Activated gamma-delta T cell treated with Interleukin-2 at 50 U/mL for 16 hours (primary cell): ENCODE data around the gene ITPR3.
"Not testable (repeated sequence)": the region's sequence is repeated elsewhere in the genome, so short reads cannot be mapped to it uniquely, and the experiment has no call there.

Source experiments
- DNase-seq: peaks from one replicate; pipeline ENCODE4 v3.0.0-alpha.2; 2020

The ITPR3 gene

DNA sequence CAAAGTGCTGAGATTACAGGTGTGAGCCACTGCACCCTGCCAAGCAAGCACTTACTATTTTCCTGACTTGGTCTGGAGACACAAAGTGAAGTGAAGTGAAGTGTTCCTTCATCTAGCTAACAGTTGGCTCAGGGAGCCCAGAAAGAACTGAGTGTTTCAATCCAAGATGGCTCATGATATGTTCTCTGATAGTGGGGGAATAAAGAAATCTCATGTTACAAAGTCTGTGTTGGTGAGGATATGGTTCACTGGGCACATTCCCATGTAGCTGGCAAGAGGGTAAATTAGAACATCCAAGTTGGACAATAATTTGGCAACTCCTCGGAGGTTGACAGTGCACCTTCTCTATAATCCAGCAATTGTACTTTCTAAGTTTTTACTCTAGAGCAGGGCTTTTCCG is 5.0 kb upstream of the ITPR3 start:
- no peak for DNase-seq

DNA sequence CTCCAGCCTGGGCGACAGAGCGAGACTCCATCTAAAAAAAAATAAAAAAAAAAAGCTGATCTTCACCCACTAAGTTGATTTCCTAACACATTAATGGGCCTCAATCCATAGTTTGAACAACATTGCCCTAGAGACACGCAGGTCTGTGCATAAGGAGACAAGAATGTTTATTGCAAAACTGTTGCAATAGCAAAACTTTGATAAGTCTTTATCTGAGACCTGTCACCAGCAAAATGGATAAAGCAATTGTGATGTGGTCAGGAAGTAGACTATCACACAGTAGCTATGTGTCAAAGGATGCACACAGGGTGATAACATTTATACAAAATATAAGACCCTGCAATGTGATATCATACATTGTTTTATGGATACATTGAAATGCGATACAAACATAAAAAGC is 4.2 kb upstream of the ITPR3 start:
- DNase-seq, result no peak

DNA sequence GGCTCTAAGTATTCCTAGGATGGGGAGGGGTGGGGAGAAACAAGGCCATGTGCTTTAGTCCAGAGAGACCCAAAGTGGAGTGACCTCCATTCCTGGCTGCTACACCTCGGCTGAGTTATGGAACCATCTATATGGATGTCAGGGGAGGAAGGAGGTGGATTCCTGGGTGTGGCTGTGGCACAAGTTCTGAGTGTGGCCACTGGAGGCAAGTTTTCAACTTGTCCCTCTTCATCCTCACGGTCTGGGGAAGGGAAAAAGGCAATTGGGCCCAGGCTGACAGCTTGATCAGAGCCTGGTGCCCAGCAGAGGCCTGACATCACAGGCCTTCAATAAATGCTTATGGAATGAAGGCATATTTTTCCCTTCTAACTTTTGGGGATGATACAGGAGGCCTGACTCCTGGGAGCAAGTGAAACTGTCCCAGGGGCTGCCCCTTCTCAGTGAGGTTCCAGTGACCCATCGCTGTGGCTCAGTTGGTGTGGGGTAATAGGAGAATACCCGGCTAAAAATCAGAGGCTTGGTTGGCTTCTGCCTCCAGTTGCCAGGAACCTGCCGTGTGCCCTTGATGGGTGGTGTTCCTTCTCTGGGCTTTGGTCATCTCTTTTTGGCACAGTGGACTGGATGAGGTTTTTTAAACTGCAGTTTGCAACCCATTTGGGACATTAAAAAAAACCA is 1.8 kb upstream of the ITPR3 start:
- DNase-seq, result no peak

DNA sequence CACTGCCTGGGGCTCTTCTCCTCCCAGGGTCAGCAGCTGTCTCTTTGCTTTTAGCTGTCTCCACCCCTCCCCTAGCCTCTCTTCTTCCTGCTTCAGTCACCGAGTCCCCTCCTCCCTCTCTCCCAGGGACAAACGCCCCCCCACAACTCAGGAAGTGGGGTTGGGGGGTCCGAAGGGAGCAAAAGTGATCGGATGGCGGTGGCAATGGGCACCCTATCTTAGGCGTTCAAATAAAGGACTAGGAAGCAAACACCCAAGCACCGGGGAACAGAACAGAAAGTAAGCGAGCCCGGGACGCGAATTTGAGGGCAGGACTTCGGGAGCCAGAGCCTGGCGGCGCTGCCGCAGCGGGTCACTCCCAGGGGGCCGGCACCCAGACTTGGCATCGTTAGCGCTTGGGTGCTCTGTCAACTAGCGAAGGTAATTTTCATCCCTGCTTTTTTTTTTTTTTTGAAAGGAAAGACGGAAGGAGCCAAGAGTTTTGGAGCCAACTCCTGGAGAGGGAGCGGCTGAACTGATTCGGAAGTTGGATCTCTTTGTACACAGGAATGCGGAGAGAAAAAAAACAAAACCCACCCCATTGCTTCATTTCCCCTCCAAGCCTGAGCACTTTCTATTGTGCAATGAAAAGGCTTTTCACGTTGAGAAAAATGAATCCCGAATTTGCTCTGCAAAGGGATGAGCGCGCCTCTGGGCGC is 815 bp upstream of the ITPR3 start:
- DNase-seq, result peak; percentile 26

DNA sequence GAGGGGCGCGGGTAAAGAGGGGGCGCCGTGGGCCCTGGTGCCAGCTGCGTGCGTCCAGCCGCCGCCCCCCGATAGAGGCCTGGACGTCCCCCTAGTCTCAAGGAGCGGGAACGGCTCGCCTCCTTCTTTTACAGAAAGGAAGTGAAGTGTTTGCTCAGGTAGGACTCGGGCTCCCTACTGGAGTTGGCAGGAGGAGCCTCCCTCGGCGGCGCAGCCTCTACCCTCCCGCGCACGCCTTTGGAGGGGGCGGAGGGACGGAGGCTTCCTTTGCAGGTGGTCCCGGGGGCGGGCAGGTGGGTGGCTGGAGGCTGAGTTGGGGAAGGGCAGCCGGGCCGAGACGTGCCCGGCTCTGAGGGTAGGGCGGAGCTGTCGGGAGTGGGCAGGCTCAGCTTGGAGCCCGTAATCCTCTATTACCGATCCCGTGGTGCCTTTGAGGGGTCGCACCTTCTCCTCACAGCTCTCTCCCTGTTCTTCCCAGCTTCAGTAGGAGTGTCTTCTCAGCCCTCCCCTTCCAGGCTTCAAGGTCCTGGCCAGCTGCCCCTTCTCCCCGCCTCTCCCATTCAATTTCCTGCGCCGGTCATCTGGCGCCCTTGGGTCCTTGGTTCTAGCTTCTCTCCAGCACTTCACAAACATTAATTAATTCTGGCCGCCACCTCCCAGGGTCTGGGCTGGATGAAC is 728 bp downstream of the ITPR3 start:
- DNase-seq, result peak; percentile 20

DNA sequence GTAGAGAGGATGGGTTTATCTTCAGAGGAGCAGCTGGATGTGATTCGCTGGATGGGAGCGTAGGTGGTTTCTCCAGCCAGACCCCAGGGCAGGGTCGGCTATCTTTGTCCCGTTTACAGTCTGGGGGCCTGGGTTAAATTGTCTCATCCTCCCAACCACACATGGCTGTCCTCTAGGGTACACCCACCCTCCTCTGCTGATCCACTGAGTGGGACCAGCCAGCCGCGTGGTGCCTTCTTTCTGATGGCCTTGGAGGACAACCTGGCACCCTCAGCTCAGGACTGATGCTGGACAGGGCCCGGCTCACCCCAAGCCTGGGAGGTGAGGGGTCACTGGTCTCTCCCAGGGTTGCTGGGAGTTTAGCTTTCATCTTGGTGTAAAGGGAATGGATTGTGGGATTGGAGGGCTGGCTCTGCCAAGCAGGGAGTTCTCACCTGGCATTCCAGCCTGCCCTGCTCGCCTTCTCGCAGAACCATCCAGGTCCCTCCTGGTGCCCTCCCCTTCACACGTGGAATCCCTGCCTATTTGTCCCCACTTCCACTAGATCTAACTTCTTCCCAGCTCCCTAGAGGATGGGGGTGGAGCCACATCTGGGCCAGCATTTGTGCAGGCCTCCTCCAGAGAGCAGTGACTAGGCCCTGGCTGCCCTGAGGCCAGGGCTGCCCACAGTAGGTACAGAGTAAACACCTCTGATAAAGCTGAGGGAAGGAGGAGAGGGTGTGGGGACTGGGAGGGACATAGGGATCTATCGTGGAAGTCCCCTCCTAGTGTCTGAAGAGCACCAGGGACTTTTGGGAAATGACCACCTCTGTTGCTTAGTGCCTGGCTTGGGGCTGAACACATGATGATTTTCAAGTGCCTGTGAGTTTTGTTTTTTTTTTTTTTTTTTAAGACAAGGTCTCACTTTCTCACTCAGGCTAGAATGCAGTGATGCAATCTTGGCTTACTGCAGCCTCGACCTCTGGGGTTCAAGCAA is 1.6 kb downstream of the ITPR3 start:
- no peak for DNase-seq

DNA sequence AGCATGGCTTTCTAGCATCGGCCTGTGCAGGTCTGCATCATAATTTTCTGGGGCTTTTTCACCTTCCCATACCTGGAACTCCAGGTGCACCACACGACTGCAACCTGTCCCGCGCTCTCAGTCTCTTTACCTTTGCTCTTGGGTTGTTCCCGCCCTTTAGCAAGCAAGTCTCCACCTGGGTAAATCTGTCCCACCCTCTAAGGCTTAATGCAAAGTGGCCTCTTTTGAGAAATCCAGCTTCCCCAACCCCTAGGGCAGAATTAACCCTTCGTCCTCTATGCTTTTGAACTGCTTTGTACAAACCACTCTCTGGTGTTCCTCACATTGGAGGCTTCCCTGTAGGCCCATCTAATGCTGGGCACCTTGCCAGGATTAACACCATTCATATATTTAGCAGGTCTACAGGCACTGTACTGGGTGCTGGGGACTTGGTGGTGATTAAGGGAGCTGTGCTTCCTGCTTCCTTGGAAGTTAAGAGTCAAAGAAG is 2.8 kb downstream of the ITPR3 start:
- DNase-seq, result no peak

DNA sequence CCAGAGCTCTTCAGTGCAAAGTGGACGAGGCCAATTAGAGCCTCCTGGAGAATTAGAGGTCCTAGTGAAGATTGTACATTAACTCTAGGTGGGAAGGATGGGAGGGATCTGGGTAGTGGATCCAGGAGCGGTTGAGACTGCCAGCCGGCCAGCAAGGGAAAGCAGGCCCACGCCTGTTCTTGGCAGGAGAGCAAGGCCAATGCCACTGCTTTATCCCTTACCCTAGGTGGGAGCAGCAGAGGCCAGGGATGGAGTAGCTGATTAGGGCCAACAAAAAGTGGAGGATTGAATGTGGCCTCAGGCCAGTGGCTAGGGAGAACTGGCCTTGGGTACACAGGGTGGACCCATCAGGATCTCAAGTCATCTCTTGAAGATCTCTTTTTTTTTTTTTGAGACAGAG is 3.7 kb downstream of the ITPR3 start:
- no peak for DNase-seq

DNA sequence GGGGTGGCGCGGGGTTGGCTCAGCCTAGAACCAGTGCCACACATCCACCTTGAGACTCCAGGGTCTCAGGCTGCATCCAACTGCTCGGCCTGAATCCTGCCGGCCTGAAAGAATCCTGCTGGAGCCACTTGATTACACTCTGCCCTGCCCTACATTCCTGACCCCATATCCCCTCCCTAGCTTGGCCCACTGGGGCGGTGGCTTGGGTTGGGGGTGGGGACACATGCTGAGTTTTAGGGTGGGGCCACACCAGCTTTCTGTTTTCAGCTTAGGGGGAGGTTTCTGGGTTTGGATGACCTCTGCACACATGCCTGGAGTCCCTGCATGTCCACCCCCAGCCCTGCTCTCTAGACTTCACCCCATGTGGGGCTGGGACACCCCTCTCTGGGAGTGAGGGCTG is 6.8 kb downstream of the ITPR3 start:
- no peak for DNase-seq

DNA sequence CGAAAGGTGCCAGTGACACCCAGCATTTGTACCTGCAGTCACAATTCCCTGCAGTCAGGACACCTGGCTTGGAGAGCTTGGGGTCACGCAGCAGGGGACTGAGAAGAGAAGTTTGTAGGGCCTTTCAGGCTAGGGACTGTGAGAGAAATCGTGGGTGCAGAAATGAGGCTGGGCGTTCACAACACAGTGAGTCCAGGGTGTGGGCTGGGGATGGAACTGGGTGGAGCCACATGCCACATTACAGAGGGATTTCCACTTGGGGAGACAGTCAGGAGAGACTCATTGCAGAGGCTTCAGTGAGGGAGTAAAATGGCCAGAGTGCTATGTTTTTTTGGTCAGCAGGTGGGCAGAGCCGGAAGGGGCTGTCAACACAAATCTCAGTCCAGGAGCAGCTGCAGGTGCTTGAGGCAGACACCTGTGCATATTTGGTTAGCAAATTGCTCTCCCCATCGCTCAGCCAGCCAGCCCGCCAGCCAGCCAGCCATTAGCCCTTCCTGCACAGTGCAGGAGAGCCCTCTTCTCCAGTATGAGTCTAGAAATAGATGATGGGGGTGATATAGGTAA is 7.4 kb downstream of the ITPR3 start:
- no peak for DNase-seq

DNA sequence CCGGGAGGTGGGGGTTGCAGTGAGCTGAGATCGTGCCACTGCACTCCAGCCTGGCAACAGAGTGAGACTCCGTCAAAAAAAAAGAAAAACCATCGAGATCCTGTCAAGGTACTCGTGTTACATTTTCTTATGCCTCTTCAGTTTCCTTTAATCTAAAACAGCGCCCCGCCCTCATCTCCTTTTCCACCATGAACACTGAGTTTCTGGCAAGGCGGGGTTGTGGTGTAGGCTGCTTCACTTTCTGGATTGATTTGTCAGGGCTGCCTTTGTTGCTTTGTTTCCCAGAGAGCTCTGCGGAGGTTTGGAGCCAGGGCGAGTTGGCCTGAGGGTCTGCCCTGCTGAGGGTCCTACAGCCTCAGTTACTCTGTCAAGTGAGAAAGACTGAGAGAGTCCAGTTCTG is 8.9 kb downstream of the ITPR3 start:
- DNase-seq, result no peak

DNA sequence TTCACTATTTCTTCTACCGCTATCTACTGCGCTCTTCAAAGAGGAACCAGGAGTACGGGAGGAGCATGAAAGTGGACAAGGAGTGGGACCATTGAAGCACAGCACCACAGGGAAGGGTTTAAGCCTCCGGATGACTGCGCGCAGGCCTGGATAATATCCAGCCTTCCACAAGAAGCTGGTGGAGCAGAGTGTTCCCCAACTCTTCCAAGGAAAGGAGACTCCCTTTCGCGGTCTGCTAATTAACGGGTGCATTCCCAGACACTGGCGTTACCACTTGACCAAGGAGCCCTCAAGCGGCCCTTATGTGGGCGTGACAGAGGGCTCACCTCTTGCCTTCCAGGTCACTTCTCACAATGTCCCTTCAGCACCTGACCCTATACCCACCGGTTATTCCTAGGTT is 10.4 kb downstream of the ITPR3 start:
- DNase-seq, result not testable (repeated sequence)

DNA sequence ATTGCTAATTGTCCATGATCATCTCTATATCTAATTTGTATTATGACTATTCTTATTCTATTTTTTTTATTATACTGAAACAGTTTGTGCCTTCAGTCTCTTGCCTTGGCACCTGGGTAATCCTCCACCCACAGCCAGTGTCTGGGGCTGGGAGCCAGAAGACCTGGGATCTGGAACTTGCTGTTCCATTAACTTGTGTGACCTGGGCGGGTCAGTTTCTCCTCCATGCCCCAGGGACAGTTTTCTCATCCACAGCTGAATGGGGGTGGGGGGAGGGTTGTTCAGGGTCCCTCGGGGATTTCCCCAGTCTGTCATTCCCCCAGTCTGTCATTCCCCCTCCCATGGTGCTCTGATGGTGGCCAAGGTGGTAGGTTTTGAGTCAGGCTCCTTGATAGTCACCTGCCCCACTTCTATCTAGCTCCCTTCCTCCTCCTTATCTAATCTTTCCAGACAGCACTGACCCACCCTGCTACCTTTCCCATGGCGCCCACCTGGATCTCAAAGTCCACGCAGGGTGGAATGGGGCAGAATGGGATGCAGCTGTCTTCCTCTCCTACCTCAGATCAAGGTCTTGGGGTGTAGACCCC is 10.9 kb downstream of the ITPR3 start:
- no peak for DNase-seq

DNA sequence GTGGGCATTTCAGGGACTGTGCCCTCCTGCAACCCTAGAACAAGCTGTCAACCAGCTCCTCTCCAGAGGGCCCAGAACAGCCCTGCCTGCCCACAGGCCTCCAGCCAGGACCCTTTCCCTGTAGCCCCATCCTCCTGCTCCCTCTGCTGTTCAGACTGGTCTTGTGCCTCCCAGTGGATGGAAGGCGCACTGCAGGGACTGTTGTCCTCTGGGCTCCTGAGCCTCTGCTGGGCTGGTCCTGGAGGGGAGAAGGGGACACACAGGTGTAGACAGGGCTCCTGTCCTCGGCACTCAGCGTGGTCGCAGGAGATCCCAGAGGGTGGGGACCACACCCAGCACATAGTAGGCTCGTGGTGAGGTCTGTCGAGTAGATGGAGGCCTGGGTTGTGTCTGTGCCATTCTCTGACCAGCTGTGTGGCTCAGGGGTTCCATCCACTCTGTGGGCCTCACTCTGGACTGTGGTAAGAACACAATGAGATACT is 11.5 kb downstream of the ITPR3 start:
- DNase-seq, result peak; percentile 45

DNA sequence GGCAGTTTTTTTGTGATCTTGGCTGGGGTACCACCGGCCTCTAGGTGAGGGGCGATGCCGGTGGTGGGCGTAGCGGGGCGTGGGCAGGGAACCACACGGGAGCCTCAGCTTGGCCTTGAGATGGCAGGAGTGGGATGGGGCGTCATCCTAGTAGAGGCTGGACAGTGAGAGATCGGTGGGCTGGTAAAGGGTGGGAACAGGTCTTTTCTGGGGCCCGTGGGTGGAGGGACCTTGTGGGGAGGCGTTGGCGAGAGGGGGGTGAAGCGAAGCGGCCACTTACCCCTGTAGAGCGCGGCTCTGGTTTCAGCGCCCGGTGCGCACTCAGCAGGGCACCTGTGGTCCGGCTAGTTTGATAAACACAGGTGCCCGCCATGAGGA is 12.0 kb downstream of the ITPR3 start:
- DNase-seq, result no peak

DNA sequence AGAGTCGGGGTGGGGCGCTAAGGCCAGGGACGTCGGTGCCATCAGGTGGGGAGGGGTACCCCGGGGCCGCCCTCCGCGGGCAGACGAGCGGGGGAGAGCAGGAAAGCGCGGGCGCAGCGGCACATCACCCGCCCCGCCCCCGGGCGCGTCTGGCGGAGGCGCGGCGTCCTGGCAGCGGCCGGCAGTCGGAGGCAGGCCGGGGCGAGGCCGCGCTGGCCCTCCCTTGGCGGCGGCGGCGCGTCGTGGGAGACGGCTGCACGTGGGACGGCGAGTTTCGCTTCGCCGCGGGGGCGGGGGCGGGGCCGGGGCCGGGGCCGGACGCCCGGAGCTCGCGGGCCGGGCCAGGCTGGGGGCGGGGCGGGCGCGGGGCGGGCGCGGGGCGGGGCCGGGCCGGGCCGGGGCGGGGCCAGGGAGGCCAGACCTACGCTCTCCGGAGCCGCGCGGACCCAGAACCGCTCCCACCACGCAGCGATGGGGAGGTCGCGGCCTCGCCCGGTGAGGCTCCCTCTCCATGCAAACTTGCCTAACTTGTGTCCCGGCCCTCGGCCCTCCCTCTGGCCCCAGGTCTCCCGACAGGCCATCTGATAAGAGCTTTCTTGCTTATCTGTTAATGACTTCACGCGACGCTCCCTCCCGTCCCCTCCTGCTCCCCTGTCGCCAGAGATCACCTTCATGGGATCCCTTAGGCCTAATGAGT is 12.5 kb downstream of the ITPR3 start:
- DNase-seq, result peak; percentile 41

DNA sequence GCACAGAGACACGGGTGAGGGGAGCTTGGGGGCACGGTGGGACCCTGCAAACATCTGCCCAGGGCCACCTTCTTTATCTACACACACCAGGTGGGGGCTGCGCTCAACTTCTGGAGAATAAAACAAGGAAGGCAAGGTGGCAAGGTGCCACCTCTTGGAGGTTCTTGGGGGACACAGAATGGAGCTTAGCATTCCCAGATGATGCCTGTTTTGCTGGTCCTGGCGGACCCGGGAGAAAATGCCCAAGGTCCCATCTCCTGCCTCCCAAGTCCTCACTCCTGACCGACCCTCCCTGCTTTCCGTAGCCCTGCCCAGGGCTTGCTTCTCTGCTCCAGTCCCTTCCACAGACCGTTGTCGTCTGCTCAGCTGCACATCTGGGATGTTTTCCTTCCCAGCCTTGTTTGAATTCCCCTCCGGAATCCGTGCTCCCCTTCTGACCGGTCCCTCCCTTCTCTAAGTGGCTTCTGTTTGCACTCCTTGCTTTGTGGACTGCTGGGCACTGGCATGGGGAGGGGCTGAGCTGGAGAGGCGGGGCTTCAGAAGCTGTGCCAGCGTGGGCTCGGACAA is 13.1 kb downstream of the ITPR3 start:
- DNase-seq, result no peak

DNA sequence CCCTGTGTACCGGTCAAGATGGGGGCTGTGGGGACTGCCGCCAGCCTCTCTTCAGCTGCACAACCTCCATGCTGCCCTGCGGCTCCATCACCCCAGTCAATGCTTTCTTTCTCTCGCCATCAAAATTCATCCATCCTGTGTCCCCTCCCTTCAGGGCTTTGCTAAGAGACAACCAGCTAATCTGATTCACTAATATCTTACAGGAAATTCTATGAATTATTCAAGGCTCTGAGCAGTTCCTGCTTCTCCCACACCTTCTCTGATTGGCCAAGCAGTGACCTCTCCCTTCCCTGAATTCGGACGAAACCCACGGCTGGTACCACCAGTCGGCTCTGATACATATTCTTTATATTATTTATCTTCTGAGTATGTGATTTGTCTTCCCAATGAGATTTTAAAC is 13.8 kb downstream of the ITPR3 start:
- DNase-seq, result no peak

DNA sequence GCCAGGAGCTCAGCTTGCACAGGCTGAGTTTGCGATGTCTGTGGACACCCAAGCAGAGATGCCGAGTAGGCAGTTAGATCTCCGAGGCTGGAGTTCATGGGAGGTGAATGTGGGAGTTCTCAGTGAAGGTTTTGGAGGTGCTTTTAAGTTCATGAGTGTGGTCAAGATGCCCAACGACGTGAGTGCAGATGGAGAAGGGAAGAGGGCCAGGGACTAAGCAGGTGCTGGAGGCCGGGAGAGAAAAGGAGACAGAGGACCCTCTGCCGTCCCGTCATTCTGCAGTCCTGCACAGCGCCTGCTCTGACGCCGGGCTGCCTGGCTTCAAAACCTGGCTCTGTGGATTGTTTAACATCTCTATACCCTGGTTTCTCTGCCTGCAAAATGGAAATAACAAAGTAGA is 15.5 kb downstream of the ITPR3 start:
- no peak for DNase-seq

DNA sequence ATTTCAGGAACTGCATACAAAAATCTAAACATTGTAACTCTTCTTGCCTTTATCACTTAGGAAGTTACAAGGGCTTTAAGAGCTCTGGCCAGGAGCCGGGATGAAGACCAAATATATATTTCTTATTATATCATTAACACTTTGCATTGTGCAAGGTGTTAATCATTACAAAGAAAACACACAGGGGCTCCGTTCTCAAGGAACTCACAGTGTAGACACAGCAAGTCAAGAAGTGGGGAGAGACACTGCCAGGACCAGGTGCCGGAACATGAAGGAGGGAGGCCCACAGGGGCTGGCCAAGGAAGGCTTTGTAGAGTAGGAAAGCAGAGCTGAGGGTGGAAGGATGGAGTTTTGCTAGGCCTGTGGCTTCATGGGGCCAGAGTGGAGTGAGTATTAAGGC is 17.4 kb downstream of the ITPR3 start:
- DNase-seq, result no peak

DNA sequence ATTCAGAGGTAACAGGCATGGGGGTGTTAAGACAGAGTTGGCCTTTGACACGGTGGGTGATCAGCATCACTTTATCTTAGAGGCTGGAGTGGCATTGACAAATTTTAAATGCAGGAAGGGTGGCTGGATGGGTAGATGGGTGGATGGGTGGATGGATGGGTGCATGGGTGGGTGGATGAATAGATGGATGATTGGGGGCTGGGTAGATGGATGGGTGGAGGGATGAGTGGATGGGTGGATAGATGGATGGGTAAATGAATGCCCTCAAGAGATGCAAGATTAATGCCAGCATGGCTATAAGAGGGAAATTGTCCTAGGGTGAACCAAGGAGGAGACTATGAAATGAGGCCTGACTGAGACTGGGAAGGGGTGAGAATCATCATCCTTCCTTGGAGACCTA is 18.4 kb downstream of the ITPR3 start:
- no peak for DNase-seq
